ENCODE data around the gene VPS41.

The VPS41 gene

DNA sequence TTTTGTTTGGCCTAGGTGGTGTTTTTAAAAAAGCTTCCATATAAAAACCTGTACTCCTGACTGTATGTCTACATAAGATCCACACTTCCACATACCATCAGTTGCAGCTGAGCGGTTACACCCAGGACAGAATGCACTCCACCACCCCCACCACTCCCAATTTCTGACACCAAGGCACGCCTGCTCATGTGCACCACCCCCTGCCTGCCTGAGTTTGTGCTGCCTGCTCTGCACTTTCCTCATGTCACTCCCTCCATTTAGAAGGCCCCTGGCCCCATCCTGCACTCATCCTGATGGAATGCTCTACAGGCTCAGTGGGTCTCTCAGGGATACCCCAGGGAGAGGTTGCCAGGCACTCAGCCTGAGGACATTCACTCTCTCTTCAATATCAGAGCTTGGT, 6.5 kb downstream of the VPS41 start:
- H3K36me3 ChIP-seq (ENCODE audit: insufficient read depth, low read length) = no peaks in the 10 kb centered on the region
- no peak overlapping the region for H3K4me2 ChIP-seq (ENCODE audit: low read depth, low read length, poor library complexity, severe bottlenecking)
- H3K9me2 ChIP-seq (replicated peaks; ENCODE audit: low read depth, low read length) = no peaks in the 10 kb centered on the region
- H3K9ac ChIP-seq (ENCODE audit: low read depth, low read length, poor library complexity, severe bottlenecking) = no peak overlapping the region
- no peaks in the 10 kb centered on the region for H3K27me3 ChIP-seq (ENCODE audit: insufficient read depth, low read length, poor library complexity, severe bottlenecking)
- H3K4me3 ChIP-seq (ENCODE audit: low read length, poor library complexity, severe bottlenecking) = no peak overlapping the region
- no peaks in the 10 kb centered on the region; the same call in 1 of the 2 replicates for H3K79me2 ChIP-seq (ENCODE audit: insufficient read depth, low read length)
- H4K20me1 ChIP-seq (ENCODE audit: insufficient read depth, low read length, poor library complexity, severe bottlenecking) = no peaks in the 10 kb centered on the region
- no peaks in the 10 kb centered on the region for H3F3A ChIP-seq (ENCODE audit: low read depth)
- no peak overlapping the region for H2AFZ ChIP-seq (ENCODE audit: low read length)
- peaks cover 17% of the 10 kb centered on the region for H3K4me1 ChIP-seq (ENCODE audit: insufficient read depth, low read length, poor library complexity, severe bottlenecking)
- TF ChIP-seq EZH2phosphoT487 (IDR thresholded peaks at IDR 0.05; ENCODE audit: borderline replicate concordance) = no peak
- TF ChIP-seq, protein P1, sequence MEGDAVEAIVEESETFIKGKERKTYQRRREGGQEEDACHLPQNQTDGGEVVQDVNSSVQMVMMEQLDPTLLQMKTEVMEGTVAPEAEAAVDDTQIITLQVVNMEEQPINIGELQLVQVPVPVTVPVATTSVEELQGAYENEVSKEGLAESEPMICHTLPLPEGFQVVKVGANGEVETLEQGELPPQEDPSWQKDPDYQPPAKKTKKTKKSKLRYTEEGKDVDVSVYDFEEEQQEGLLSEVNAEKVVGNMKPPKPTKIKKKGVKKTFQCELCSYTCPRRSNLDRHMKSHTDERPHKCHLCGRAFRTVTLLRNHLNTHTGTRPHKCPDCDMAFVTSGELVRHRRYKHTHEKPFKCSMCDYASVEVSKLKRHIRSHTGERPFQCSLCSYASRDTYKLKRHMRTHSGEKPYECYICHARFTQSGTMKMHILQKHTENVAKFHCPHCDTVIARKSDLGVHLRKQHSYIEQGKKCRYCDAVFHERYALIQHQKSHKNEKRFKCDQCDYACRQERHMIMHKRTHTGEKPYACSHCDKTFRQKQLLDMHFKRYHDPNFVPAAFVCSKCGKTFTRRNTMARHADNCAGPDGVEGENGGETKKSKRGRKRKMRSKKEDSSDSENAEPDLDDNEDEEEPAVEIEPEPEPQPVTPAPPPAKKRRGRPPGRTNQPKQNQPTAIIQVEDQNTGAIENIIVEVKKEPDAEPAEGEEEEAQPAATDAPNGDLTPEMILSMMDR (conservative IDR thresholded peaks at IDR 0.05; ENCODE audit: low read length) = no peak
- no peaks in the 10 kb centered on the region for H3K9me3 ChIP-seq (ENCODE audit: insufficient read depth, low read depth, low read length)

- no peak overlapping the region for H3K4me3 ChIP-seq (ENCODE audit: low read length, poor library complexity, severe bottlenecking)
- H4K20me1 ChIP-seq (ENCODE audit: insufficient read depth, low read length, poor library complexity, severe bottlenecking) = no peaks in the 10 kb centered on the region
- H3K9me2 ChIP-seq (replicated peaks; ENCODE audit: low read depth, low read length) = no peaks in the 10 kb centered on the region
- H3K79me2 ChIP-seq (ENCODE audit: insufficient read depth, low read length) = no peaks in the 10 kb centered on the region
- H3F3A ChIP-seq (ENCODE audit: low read depth) = no peaks in the 10 kb centered on the region
- TF ChIP-seq, protein P1 (conservative IDR thresholded peaks at IDR 0.05; ENCODE audit: low read length) = no peak
- TF ChIP-seq EZH2phosphoT487 (IDR thresholded peaks at IDR 0.05; ENCODE audit: borderline replicate concordance) = no peak
- H3K4me1 ChIP-seq (ENCODE audit: insufficient read depth, low read length, poor library complexity, severe bottlenecking) = no peaks in the 10 kb centered on the region
- no peak overlapping the region for H3K9ac ChIP-seq (ENCODE audit: low read depth, low read length, poor library complexity, severe bottlenecking)
- no peak overlapping the region for H2AFZ ChIP-seq (ENCODE audit: low read length)
- no peaks in the 10 kb centered on the region; the same call in 1 of the 2 replicates for H3K36me3 ChIP-seq (ENCODE audit: insufficient read depth, low read length)
- H3K27me3 ChIP-seq (ENCODE audit: insufficient read depth, low read length, poor library complexity, severe bottlenecking) = no peaks in the 10 kb centered on the region
- no peak overlapping the region for H3K4me2 ChIP-seq (ENCODE audit: low read depth, low read length, poor library complexity, severe bottlenecking)
- no peaks in the 10 kb centered on the region for H3K9me3 ChIP-seq (ENCODE audit: insufficient read depth, low read depth, low read length)
Measured at GRCh38 chr7:38893061-38893460, 15.9 kb downstream of the VPS41 start.

- H4K20me1 ChIP-seq (ENCODE audit: insufficient read depth, low read length, poor library complexity, severe bottlenecking) = no peaks in the 10 kb centered on the region
- no peaks in the 10 kb centered on the region; the same call in 1 of the 2 replicates for H3K36me3 ChIP-seq (ENCODE audit: insufficient read depth, low read length)
- H3F3A ChIP-seq (ENCODE audit: low read depth) = no peaks in the 10 kb centered on the region
- no peaks in the 10 kb centered on the region for H3K9me3 ChIP-seq (ENCODE audit: insufficient read depth, low read depth, low read length)
- no peak overlapping the region for H3K9ac ChIP-seq (ENCODE audit: low read depth, low read length, poor library complexity, severe bottlenecking)
- H3K4me1 ChIP-seq (ENCODE audit: insufficient read depth, low read length, poor library complexity, severe bottlenecking) = no peaks in the 10 kb centered on the region
- no peak for TF ChIP-seq EZH2phosphoT487 (IDR thresholded peaks at IDR 0.05; ENCODE audit: borderline replicate concordance)
- TF ChIP-seq, protein P1 (conservative IDR thresholded peaks at IDR 0.05; ENCODE audit: low read length) = no peak
- H3K4me2 ChIP-seq (ENCODE audit: low read depth, low read length, poor library complexity, severe bottlenecking) = no peak overlapping the region
- no peaks in the 10 kb centered on the region for H3K9me2 ChIP-seq (replicated peaks; ENCODE audit: low read depth, low read length)
- no peak overlapping the region for H3K4me3 ChIP-seq (ENCODE audit: low read length, poor library complexity, severe bottlenecking)
- H3K79me2 ChIP-seq (ENCODE audit: insufficient read depth, low read length) = no peaks in the 10 kb centered on the region
- H2AFZ ChIP-seq (ENCODE audit: low read length) = no peak overlapping the region
- no peaks in the 10 kb centered on the region for H3K27me3 ChIP-seq (ENCODE audit: insufficient read depth, low read length, poor library complexity, severe bottlenecking)
Measured at GRCh38 chr7:38890597-38890996, 18.4 kb downstream of the VPS41 start.

All from Loucy (cell line).